ENCODE measurements around the gene DPH3. TPM values are rescaled to one million over a fixed set of nuclear protein-coding genes. Genes with fewer than 3 reads are reported as not detected.

DPH3 gene
- total RNA-seq, 1 experiment from 2014 or later, result 19.6 TPM

- DNase-seq (ENCODE audit: low read depth), result no peak
Observed at GRCh38 chr3:16294844-16295243, 30.1 kb upstream of the DPH3 start.

DNA sequence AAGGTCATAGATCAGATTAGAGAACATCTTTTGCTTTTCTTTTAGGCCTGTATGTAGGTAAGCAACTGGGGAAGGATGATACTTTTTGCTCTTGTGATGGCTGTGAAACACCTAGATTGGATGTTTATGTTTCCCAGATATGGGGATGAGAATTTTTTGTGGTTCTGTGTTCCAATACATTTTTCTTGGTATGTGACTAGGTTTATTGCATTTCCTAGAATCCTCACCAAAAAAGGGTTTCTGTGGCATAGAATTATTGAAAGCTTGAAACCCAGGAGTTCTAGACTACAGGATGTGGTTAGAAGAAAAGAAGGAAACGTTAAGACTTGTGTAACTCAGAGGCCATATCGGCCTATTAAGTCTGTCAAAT lies 26.1 kb upstream of the DPH3 start:
- no peak for DNase-seq (ENCODE audit: low read depth)

GRCh38 chr3:16290007-16290826 lies 25.5 kb upstream of the DPH3 start:
- DNase-seq (ENCODE audit: low read depth), result peak; percentile 30

DNA sequence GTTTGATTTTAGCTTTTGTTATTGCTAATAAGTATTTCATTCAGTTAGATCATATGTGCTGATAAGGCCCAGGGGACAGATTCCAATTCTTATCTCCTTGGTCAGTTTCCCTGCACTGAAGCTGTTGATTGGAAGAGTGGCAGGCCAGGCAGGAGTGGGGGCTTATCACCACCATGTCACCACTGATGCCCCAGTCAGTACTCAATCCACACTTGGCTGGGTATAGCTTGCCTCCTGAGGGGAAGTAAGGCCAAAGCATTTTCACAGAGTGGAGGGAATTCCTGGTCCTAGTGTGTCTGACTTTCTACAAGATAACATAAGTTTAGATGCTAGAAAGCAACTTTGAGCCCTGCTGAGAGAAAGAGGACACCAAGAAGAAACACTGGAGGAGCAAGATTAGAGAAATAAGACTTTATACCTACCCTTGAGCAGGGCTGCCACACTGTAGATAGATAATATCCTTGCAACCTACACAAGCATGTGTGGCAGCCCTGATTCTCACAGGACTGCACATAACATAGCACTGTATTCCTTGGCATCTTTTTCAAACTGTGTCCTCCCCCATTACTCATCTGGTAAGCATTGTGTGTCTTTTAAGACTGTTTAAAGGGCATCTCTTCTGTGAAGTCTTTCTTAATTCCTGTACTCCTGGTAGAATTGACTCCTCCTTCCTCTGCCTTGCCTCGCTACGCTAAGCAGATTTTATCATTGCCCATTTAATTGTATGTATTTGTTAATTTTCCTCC lies 24.6 kb upstream of the DPH3 start:
- no peak for DNase-seq (ENCODE audit: low read depth)

DNA sequence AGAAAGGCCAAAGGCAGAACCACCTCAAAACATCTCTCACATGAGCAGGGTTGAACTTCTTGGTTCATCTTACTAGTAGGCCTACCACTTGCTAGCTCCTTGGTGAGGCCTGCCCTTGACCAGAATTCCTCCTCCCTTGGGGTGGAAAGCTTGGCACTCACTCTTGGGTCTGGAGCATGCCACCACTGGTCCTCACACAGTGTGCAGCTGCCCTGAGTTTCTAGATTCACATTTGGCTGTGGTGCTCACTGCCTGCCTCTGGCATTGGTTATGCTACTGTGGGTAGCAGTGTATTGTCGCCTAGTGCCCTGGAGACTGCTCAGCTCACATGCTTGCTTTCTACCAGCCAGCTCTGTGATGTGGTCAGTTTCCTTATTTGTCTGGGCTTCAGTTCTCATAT lies 23.9 kb upstream of the DPH3 start:
- DNase-seq (ENCODE audit: low read depth), result no peak

GRCh38 chr3:16286751-16287543 lies 22.2 kb upstream of the DPH3 start:
- DNase-seq (ENCODE audit: low read depth), result no peak

DNA sequence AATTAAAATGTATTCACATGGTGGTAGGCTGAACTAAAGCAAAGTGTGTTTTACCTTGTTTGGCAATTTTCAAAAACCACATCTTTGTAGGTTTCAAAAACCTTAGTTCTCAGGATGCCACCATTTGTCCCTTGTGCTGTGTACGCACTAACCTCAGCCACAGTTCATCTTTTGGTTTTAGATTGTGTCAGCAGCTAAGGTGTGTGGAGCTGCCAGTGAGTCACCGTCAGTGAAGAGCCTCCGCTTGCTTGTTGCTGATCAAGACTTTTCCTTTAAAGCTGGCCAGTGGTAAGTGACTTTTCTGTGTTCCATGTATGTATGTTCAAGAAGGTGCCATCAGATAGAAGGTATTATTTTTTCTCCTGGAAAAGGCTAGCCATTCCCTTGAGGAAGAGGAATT lies 21.4 kb upstream of the DPH3 start:
- no peak for DNase-seq (ENCODE audit: low read depth)

DNA sequence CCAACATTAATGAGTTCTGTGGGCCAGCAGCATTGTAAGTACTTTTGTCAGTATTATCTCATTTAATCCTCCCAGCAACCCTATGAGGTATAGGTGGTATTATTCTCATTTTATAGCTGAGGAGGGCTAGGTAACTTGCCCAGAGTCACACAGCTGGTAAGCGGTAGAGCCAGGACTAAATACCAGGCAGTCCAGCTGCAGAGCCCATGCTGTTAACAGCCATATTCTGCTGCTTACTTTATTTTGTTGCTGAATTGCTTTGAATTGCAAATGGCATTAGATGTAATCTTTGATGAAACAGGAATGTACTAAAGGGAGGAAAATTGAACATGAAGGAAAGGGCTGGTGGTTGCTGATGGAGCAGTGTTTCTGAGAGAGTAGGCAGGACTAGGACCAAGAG lies 19.9 kb upstream of the DPH3 start:
- no peak for DNase-seq (ENCODE audit: low read depth)

GRCh38 chr3:16280671-16281070 lies 15.9 kb upstream of the DPH3 start:
- DNase-seq (ENCODE audit: low read depth), result no peak

DNA sequence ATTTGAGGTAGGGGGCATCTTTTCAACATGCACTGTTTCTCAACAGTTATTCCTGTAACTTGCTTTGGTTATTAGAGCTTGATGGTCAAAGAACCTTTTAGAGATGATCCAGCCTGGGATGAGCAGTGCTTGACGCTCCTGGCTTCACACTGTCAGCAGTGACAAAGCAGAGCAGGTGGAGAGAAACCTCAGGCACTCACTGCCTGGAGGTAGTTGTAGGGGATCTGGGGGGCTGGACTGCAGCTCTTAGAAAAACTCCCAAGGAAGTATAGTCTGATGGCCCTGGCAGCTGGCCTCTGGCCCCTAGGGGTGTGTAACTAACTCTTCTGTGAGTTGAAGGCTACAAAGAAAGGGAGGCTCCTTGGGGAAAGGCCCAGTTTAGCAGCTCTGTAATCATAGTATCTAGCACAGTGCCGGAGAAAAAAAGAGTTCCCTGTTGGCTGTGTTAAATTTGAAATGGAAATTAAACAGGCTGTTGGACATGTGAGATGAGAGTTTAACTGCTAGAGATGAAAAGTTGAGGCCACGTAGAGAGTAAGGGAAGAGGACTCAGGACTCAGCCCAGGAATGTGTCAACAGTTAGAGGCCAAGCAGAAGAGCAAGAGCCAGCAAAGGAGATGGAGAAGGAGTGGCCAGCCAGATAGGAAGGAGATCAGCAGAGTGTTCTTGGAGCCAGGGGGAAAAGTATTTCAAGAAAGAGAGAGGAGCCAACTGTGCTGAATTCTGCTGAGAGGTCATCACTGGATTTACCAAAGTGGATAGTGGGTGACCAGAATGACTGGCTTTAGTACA lies 14.5 kb upstream of the DPH3 start:
- no peak for DNase-seq (ENCODE audit: low read depth)

DNA sequence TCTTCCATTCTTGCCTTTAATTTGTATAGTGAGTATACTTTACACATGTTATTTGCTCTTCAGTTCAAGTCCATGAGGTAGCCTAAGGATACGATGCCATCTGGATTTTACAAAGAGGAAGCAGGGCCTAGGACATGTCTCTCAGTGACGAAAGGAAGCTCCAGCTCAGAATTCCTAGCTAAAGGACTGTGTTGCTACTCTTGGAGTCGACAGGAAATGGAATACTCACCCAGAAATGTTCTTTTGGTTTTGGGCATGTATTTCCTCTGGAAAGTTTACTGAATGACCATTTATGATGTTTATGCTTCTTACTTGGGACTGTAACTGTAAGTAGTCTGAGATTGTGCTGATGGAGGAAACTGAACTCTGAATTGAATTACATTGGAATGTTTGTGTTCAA lies 12.7 kb upstream of the DPH3 start:
- no peak for DNase-seq (ENCODE audit: low read depth)

DNA sequence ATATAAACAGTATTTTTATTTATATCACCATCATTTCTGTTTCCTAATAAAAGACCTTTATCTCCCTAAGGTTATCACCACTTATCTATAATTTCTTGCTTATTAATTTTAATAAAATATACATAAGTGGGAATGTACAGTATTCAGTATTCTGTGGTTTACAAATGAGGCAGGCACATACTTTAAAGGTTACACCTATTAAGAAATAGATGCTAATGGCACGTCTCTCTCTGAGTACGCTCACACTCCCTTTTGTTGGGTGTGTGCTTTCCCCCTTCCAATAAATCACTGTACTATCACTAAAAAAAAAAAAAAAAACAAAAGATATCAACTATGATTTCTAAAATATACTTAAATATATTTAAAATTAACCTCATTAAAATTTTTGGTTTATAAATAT lies 9.1 kb upstream of the DPH3 start:
- no peak for DNase-seq (ENCODE audit: low read depth)

- DNase-seq (ENCODE audit: low read depth), result no peak
Observed at GRCh38 chr3:16272588-16272987, 7.8 kb upstream of the DPH3 start.

- DNase-seq (ENCODE audit: low read depth), result no peak
Observed at GRCh38 chr3:16270855-16271254, 6.1 kb upstream of the DPH3 start.

- DNase-seq (ENCODE audit: low read depth), result no peak
Observed at GRCh38 chr3:16266714-16267113, 2.0 kb upstream of the DPH3 start.

GRCh38 chr3:16265455-16265786 lies 678 bp upstream of the DPH3 start:
- DNase-seq (ENCODE audit: low read depth), result no peak

DNA sequence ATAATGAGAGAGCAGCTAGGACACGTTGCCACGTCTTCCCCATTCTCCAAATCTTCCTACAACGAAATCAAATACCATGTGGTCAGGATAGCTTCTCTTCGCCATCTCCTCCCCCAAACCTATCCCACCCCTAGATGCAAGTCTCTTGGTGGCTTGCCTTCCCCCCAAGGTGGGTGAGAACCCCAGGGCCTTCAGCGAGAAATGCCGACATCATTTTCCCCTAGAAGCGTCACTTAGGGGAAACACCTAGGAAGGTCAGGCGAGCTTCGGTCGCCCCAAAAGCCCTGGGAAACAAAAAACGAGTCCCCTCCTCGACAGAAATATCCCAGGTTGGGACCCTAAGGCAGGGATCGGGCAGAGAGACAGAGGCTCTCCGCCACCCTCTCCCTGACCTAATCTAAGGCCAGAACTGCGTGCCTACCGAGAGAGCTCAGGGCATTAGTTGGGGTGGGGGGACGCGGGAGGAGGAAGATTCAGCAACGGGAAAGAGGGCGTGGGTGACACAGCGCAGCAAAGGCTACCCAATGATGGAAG lies 502 bp downstream of the DPH3 start:
- no peak for DNase-seq (ENCODE audit: low read depth)

DNA sequence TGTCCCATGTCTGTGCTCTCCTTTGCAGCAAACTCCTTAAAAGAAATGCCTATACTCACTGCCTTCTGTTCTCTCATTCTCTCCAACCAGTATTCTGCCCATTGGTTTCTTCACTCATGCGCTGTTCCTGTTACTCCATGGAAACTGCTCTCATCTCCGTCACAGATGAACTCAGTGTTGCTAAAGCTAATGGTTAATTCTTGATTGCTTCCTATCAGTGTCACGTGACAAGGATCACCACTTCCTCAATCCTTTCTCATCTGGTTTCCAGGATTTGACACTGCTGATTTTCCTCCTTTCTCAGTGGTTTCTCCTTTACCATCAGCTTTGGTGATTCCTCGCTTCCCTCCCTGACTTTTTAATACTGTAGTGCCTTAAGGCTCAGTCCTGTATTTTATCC lies 2.6 kb downstream of the DPH3 start:
- DNase-seq (ENCODE audit: low read depth), result no peak

DNA sequence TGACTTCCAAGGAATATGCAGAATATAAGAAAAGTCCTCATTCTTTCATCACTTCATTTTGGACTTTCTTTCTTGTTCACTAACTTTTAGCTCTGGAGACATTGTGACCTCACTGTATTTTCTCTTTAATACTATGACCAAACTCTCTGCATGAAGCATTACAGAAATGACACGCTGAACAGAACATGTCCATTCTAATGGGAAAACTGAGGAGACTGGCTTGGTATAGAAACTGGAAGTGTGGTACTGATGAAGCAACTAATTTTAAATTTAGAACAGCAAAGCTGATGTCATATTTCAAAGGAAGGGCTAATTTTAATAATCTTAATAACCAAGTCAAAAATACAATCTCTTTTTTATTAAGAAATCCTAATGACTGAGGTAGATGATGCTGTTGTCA lies 4.7 kb downstream of the DPH3 start:
- DNase-seq (ENCODE audit: low read depth), result no peak

DNA sequence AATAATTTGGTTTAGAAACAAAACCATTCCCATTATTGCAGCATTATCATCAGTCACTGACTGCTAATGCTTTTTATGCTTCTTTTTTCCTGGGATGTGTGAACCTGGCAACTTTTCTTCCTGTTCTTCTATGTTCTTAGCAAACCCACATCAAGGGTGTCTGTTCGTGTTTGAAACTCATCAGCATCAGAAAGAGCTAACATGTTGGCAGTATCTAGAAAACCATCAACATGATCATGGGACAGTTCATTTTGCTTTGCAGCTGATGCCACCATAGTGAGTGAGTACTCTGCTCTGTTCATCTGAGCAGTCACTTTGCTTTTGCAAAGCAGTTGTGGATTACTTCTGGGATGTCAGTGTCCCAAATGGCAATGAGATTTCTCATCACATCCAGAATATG lies 5.9 kb downstream of the DPH3 start:
- DNase-seq (ENCODE audit: low read depth), result no peak

DNA sequence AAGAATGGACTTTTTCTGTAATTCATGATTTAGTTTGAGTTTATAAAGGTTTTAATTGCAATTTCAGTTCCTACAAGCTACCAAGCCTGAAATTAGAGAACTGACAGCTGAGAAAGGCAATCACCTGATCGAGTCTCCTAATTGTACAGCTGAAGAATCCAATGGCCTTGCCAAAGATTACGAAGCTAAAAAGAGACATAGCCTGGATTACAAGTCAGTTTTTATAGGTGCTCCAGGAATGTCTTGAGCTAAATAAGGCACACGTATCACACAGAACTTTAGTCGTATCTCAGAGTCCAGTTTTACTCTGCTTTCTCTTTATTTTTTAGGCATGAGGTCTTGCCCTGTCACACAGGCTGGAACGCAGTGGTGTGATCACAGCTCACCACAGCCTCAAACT lies 6.6 kb downstream of the DPH3 start:
- no peak for DNase-seq (ENCODE audit: low read depth)

All from HT1080 (cell line).